HEK293 (cell line): Measurements from ENCODE around the gene C8A.

ENCODE experiments used
- CTCF ChIP-seq: fragments of 450-650 bp; formaldehyde crosslinking; IDR thresholded peaks from 2 replicates; pipeline ENCODE4 v1.5.1; 2016; ENCODE audit warnings: missing biosample characterization, missing genetic modification characterization
- PBX3 ChIP-seq: sonication (generic); formaldehyde crosslinking; IDR thresholded peaks from 2 replicates; pipeline ENCODE4 v1.8.1; 2022; ENCODE audit warnings: mild to moderate bottlenecking, moderate library complexity, missing genetic modification reagents
- REST ChIP-seq: fragments of 450-650 bp; formaldehyde crosslinking; IDR thresholded peaks from 2 replicates; pipeline ENCODE4 v1.5.1; 2016; ENCODE audit warnings: missing biosample characterization, missing genetic modification characterization
- TCF7L2 ChIP-seq: IDR thresholded peaks from 2 replicates; pipeline ENCODE4 v1.6.1; 2011; ENCODE audit warnings: low read depth, mild to moderate bottlenecking, inconsistent platforms, low read length, moderate library complexity, borderline replicate concordance
- YY1 ChIP-seq: fragments of 450-650 bp; formaldehyde crosslinking; IDR thresholded peaks from 2 replicates; pipeline ENCODE4 v1.5.1; 2018; ENCODE audit warnings: missing biosample characterization, missing genetic modification characterization
- ZNF548 ChIP-seq: fragments of 450-650 bp; formaldehyde crosslinking; IDR thresholded peaks from 2 replicates; pipeline ENCODE4 v1.5.1; 2016; ENCODE audit warnings: missing biosample characterization, missing genetic modification characterization
- ZNF621 ChIP-seq: fragments of 450-650 bp; formaldehyde crosslinking; IDR thresholded peaks from 2 replicates; pipeline ENCODE4 v1.5.1; 2017; ENCODE audit warnings: missing biosample characterization, missing genetic modification characterization
- ZNF629 ChIP-seq: fragments of 450-650 bp; formaldehyde crosslinking; IDR thresholded peaks from 2 replicates; pipeline ENCODE4 v1.5.1; 2017; ENCODE audit warnings: missing biosample characterization, missing genetic modification characterization
- ZNF768 ChIP-seq: fragments of 450-650 bp; formaldehyde crosslinking; IDR thresholded peaks from 2 replicates; pipeline ENCODE4 v1.5.1; 2018; ENCODE audit warnings: missing biosample characterization, mild to moderate bottlenecking, missing genetic modification characterization

GRCh38 chr1:56940039-56940438 is 85.4 kb downstream of the C8A start:
- TF ChIP-seq TCF7L2 (no peak), CTCF (tag by site-specific recombination) (no peak), ZNF768 (no peak), YY1 (tag by site-specific recombination) (no peak), PBX3 (CRISPR knock-in tag) (no peak), ZNF621 (tag by site-specific recombination) (no peak), REST (tag by site-specific recombination) (no peak), ZNF629 (tag by site-specific recombination) (no peak), ZNF548 (no peak)
